ENCODE measurements around the gene CNOT6. TPM values are rescaled to one million over a fixed set of nuclear protein-coding genes. Genes with fewer than 3 reads are reported as not detected.

The CNOT6 gene
- total RNA-seq, 1 experiment from 2014 or later, result 20.1 TPM

DNA sequence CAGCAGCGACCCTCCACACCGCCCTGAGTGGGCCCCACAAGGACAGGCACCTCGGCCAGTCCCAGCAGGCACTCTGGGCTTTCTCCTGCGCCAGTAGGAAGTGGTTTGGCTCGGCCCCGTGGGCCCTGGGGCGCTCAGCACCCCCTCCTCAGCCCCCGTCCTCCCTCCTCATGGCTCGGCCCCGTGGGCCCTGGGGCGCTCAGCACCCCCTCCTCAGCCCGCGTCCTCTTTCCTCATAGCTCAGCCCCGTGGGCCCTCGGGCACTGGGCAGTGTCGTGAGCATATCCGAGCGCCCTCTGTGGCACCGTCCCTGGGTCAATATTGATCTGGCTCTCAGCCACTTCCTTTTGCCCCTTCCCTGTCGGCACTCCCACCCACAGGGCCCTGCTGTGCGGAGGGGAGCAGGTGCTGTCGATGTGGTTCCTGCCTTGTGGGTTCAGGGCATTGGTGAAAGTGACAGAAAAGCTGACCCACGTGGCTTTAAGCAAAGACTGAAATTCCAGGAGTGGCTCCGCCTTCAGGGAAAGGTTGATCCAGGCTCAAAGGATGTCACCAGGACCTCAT is 102.6 kb downstream of the CNOT6 start:
- Histone ChIP-seq H3K27ac (ENCODE audit: low read length) (no peak overlapping the region), H3K4me3 (ENCODE audit: low read length) (no peak overlapping the region), H3K27me3 (ENCODE audit: low read length) (no peaks in the 10 kb centered on the region), H3K79me2 (ENCODE audit: low read length) (no peaks in the 10 kb centered on the region), H3K4me1 (ENCODE audit: low read length) (no peaks in the 10 kb centered on the region), H3K9me3 (ENCODE audit: low read length) (no peaks in the 10 kb centered on the region), H3K36me3 (ENCODE audit: insufficient read depth, low read length) (no peaks in the 10 kb centered on the region), H3K9me2 (replicated peaks; ENCODE audit: insufficient read depth, low read length) (no peaks in the 10 kb centered on the region), H2AFZ (ENCODE audit: low read length) (no peak overlapping the region), H4K20me1 (ENCODE audit: insufficient read depth, low read depth, low read length) (no peaks in the 10 kb centered on the region), H3K9ac (ENCODE audit: low read length) (no peak overlapping the region), H3K4me2 (ENCODE audit: low read depth, low read length, poor library complexity, severe bottlenecking) (no peak overlapping the region)
- no peak for DNase-seq

DNA sequence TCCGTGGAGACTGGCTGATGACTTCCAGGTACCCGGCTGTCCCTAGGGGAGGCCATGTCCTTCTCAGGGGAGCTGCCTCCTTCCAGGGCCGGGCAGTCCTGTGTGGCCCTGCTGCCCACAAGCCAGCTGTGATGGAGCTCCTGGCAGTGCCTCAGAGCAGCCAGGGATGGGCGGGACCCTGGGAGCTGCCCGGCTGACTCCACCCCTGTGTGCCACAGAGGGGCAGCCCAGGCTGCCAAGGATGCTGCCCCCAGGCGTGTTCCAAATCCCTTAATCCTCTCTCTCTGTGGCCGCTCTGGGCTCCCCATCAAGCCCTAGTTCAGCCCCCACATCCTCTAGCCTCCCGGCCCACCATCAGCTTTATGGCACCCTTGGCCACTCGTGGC is 104.1 kb downstream of the CNOT6 start:
- no peak overlapping the region for H2AFZ ChIP-seq (ENCODE audit: low read length)
- no peaks in the 10 kb centered on the region for H3K9me2 ChIP-seq (replicated peaks; ENCODE audit: insufficient read depth, low read length)
- H3K4me2 ChIP-seq (ENCODE audit: low read depth, low read length, poor library complexity, severe bottlenecking), result no peak overlapping the region
- no peak for DNase-seq
- H3K27ac ChIP-seq (ENCODE audit: low read length), result no peak overlapping the region
- no peaks in the 10 kb centered on the region for H3K27me3 ChIP-seq (ENCODE audit: low read length)
- H3K4me3 ChIP-seq (ENCODE audit: low read length), result no peak overlapping the region
- H3K79me2 ChIP-seq (ENCODE audit: low read length), result no peaks in the 10 kb centered on the region
- no peaks in the 10 kb centered on the region for H3K4me1 ChIP-seq (ENCODE audit: low read length)
- H3K9me3 ChIP-seq (ENCODE audit: low read length), result no peaks in the 10 kb centered on the region
- H3K9ac ChIP-seq (ENCODE audit: low read length), result no peak overlapping the region
- H4K20me1 ChIP-seq (ENCODE audit: insufficient read depth, low read depth, low read length), result no peaks in the 10 kb centered on the region
- no peaks in the 10 kb centered on the region for H3K36me3 ChIP-seq (ENCODE audit: insufficient read depth, low read length)

GRCh38 chr5:180598797-180599589 is 104.8 kb downstream of the CNOT6 start:
- H3K79me2 ChIP-seq (ENCODE audit: low read length), result no peaks in the 10 kb centered on the region
- H3K4me1 ChIP-seq (ENCODE audit: low read length), result no peaks in the 10 kb centered on the region
- H3K9me3 ChIP-seq (ENCODE audit: low read length), result no peaks in the 10 kb centered on the region
- no peaks in the 10 kb centered on the region for H3K27me3 ChIP-seq (ENCODE audit: low read length)
- H3K27ac ChIP-seq (ENCODE audit: low read length), result no peak overlapping the region
- H3K4me2 ChIP-seq (ENCODE audit: low read depth, low read length, poor library complexity, severe bottlenecking), result no peak overlapping the region
- H4K20me1 ChIP-seq (ENCODE audit: insufficient read depth, low read depth, low read length), result no peaks in the 10 kb centered on the region
- H3K9ac ChIP-seq (ENCODE audit: low read length), result no peak overlapping the region
- H3K9me2 ChIP-seq (replicated peaks; ENCODE audit: insufficient read depth, low read length), result no peaks in the 10 kb centered on the region
- H3K36me3 ChIP-seq (ENCODE audit: insufficient read depth, low read length), result no peaks in the 10 kb centered on the region
- H3K4me3 ChIP-seq (ENCODE audit: low read length), result no peak overlapping the region
- DNase-seq, result no peak
- H2AFZ ChIP-seq (ENCODE audit: low read length), result no peak overlapping the region

DNA sequence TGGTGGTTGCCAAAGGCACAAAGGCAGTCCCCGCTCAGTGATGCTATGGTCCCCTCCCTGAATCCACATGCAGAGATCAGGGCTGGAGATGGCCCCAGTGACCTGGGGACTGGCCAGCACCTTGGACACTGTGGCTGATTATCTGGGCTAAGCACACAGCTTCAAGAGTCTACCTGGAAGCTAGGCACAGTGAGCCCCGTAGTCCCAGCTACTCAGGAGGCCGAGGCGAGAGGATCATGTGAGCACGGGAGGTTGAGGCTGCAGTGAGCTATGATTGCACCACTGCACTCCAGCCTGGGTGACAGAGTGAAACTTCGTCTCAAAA is 105.4 kb downstream of the CNOT6 start:
- no peak for DNase-seq
- no peaks in the 10 kb centered on the region for H3K9me3 ChIP-seq (ENCODE audit: low read length)
- no peak overlapping the region for H3K9ac ChIP-seq (ENCODE audit: low read length)
- no peaks in the 10 kb centered on the region for H4K20me1 ChIP-seq (ENCODE audit: insufficient read depth, low read depth, low read length)
- H2AFZ ChIP-seq (ENCODE audit: low read length), result no peak overlapping the region
- H3K27ac ChIP-seq (ENCODE audit: low read length), result no peak overlapping the region
- no peak overlapping the region for H3K4me3 ChIP-seq (ENCODE audit: low read length)
- H3K36me3 ChIP-seq (ENCODE audit: insufficient read depth, low read length), result no peaks in the 10 kb centered on the region
- no peaks in the 10 kb centered on the region for H3K27me3 ChIP-seq (ENCODE audit: low read length)
- H3K9me2 ChIP-seq (replicated peaks; ENCODE audit: insufficient read depth, low read length), result no peaks in the 10 kb centered on the region
- H3K79me2 ChIP-seq (ENCODE audit: low read length), result no peaks in the 10 kb centered on the region
- H3K4me2 ChIP-seq (ENCODE audit: low read depth, low read length, poor library complexity, severe bottlenecking), result no peak overlapping the region
- no peaks in the 10 kb centered on the region for H3K4me1 ChIP-seq (ENCODE audit: low read length)

GRCh38 chr5:180599981-180600553 is 105.9 kb downstream of the CNOT6 start:
- Histone ChIP-seq H3K4me2 (ENCODE audit: low read depth, low read length, poor library complexity, severe bottlenecking) (no peak overlapping the region), H3K9me3 (ENCODE audit: low read length) (no peaks in the 10 kb centered on the region), H3K9me2 (replicated peaks; ENCODE audit: insufficient read depth, low read length) (no peaks in the 10 kb centered on the region), H3K4me3 (ENCODE audit: low read length) (no peak overlapping the region), H3K4me1 (ENCODE audit: low read length) (no peaks in the 10 kb centered on the region), H4K20me1 (ENCODE audit: insufficient read depth, low read depth, low read length) (no peaks in the 10 kb centered on the region), H2AFZ (ENCODE audit: low read length) (no peak overlapping the region), H3K36me3 (ENCODE audit: insufficient read depth, low read length) (no peaks in the 10 kb centered on the region), H3K27ac (ENCODE audit: low read length) (no peak overlapping the region), H3K9ac (ENCODE audit: low read length) (no peak overlapping the region), H3K79me2 (ENCODE audit: low read length) (no peaks in the 10 kb centered on the region), H3K27me3 (ENCODE audit: low read length) (no peaks in the 10 kb centered on the region)
- DNase-seq, result no peak

DNA sequence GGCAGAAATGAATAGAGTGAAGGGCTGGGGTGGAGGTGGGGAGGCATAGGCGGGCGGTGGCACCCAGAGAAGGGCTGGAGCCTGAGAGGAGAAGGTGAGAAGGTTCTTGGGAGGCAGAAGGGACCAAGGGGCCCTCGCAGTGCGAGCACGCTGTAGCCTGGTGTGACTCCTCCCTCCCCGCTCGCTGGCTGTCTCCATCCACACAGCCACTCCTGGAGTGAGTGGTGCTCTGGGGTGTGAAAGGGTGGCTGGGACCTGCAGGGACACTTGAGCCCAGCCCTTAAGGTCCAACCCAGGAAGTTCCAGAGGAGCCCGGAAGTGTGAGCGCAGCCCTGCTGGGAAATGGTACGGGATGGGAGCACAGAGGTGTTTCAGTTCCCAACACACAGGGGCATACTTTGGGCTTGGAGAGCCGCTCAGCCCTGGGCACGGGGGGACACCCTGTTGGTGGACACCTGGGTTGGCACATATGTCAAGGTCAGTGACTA is 106.4 kb downstream of the CNOT6 start:
- H3K27ac ChIP-seq (ENCODE audit: low read length), result no peak overlapping the region
- no peak for DNase-seq
- H2AFZ ChIP-seq (ENCODE audit: low read length), result no peak overlapping the region
- H3K36me3 ChIP-seq (ENCODE audit: insufficient read depth, low read length), result no peaks in the 10 kb centered on the region
- H3K9me2 ChIP-seq (replicated peaks; ENCODE audit: insufficient read depth, low read length), result no peaks in the 10 kb centered on the region
- H3K9ac ChIP-seq (ENCODE audit: low read length), result no peak overlapping the region
- no peaks in the 10 kb centered on the region for H4K20me1 ChIP-seq (ENCODE audit: insufficient read depth, low read depth, low read length)
- no peak overlapping the region for H3K4me3 ChIP-seq (ENCODE audit: low read length)
- no peaks in the 10 kb centered on the region for H3K27me3 ChIP-seq (ENCODE audit: low read length)
- H3K4me2 ChIP-seq (ENCODE audit: low read depth, low read length, poor library complexity, severe bottlenecking), result no peak overlapping the region
- no peaks in the 10 kb centered on the region for H3K4me1 ChIP-seq (ENCODE audit: low read length)
- H3K9me3 ChIP-seq (ENCODE audit: low read length), result no peaks in the 10 kb centered on the region
- H3K79me2 ChIP-seq (ENCODE audit: low read length), result no peaks in the 10 kb centered on the region

GRCh38 chr5:180601591-180602480 is 107.7 kb downstream of the CNOT6 start:
- H2AFZ ChIP-seq (ENCODE audit: low read length), result no peak overlapping the region
- DNase-seq, result no peak
- H3K9me2 ChIP-seq (replicated peaks; ENCODE audit: insufficient read depth, low read length), result no peaks in the 10 kb centered on the region
- no peaks in the 10 kb centered on the region for H3K27me3 ChIP-seq (ENCODE audit: low read length)
- no peak overlapping the region for H3K4me3 ChIP-seq (ENCODE audit: low read length)
- H4K20me1 ChIP-seq (ENCODE audit: insufficient read depth, low read depth, low read length), result no peaks in the 10 kb centered on the region
- H3K36me3 ChIP-seq (ENCODE audit: insufficient read depth, low read length), result no peaks in the 10 kb centered on the region
- H3K27ac ChIP-seq (ENCODE audit: low read length), result no peak overlapping the region
- H3K4me2 ChIP-seq (ENCODE audit: low read depth, low read length, poor library complexity, severe bottlenecking), result no peak overlapping the region
- H3K9ac ChIP-seq (ENCODE audit: low read length), result no peak overlapping the region
- no peaks in the 10 kb centered on the region for H3K79me2 ChIP-seq (ENCODE audit: low read length)
- no peaks in the 10 kb centered on the region for H3K4me1 ChIP-seq (ENCODE audit: low read length)
- H3K9me3 ChIP-seq (ENCODE audit: low read length), result no peaks in the 10 kb centered on the region

Measured in Karpas-422 (cell line).